HG02970 (cell line): ENCODE results near the gene POLD4.

Experiments used
- ATAC-seq: cut with Tn5 transposase; IDR thresholded peaks from one replicate; pipeline ENCODE4 v1.9.1; 2021; ENCODE audit warnings: mild to moderate bottlenecking, moderate library complexity, moderate number of reproducible peaks; ENCODE audit not compliant: unreplicated experiment, low FRiP score

Gene POLD4

DNA sequence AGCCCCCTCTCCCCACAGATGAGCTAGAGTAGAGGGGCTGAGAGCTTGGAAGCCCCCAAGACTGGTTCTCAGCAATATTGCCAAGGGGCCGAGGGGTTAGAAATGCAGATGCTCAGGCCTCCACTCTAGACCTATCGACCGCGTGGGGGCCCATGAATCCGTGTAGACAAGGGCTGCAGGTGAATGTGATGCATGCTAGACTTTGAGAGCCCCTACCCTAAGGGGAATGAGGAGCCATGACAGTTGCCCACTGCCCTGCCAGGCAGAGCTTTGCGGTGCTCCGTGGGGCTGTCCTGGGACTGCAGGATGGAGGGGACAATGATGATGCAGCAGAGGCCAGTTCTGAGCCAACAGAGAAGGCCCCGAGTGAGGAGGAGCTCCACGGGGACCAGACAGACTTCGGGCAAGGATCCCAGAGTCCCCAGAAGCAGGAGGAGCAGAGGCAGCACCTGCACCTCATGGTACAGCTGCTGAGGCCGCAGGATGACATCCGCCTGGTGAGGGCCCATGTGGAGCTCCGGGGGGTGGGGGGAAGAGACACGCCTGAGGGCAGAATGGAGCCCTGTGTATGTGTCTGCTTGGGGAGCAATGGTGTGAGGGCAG is 48.7 kb downstream of the POLD4 start:
- ATAC-seq: no peak

DNA sequence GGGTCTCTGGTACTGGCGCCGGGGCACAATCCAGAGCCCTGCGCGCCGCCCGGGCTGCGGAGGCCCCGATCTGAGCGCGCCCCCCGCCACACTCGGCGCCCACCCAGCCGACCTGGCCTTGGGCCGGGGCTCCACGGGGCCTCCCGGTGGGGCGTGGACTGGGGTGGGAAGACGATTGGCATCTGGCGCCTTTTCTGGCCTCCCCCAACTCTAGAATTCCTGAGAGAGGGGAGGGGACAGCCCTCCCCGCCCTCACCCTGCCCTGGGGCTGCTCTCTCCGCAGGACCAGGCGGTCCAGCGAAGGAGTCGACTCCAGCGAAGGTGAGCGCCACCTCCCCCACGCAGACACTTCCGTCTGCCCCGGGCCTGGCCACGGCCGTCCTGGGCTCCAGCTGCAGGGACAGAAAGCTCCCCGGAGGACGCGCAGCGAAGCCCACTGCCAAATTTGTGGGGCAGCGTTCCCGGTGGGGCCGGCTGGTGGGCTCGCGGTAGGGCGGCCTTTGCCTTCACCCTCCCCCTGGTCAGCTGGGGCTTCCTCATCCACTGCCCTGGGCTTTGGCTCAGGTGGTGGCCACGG is 49.4 kb downstream of the POLD4 start:
- ATAC-seq: no peak

- no peak for ATAC-seq
Observed at GRCh38 chr11:67303132-67303834, 50.1 kb downstream of the POLD4 start, which contains the start of gene SSH3. SSH3 (plus strand) TSS chr11:67303530; CDS start chr11:67303626, 96 bp downstream.

- ATAC-seq: no peak
Observed at GRCh38 chr11:67302571-67303131, 50.7 kb downstream of the POLD4 start.

DNA sequence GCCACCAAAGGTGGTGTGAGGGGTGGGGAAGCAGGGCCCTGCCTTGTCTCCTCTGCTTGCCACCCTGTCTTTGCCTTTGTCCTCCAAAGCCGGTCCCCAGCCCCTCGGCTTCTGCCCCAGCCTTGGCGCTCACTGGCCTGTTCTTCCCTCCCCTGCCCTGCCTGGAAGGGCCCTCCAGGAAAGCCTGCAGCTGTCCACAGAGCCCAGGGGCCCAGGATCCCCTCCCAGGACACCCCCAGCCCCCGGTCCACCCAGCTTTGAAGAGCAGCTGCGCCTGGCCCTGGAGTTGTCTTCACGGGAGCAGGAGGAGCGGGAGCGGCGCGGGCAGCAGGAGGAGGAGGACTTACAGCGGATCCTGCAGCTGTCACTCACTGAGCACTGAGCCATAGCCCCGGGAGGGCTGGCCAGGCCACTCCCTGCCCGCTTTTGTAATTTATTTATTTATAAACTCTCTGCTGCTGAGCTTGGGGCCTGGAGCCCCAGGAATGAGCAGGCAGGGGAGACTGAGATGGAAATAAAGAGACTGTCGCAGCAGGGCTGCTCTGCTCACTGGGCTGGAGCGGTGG is 51.3 kb downstream of the POLD4 start:
- ATAC-seq: no peak

DNA sequence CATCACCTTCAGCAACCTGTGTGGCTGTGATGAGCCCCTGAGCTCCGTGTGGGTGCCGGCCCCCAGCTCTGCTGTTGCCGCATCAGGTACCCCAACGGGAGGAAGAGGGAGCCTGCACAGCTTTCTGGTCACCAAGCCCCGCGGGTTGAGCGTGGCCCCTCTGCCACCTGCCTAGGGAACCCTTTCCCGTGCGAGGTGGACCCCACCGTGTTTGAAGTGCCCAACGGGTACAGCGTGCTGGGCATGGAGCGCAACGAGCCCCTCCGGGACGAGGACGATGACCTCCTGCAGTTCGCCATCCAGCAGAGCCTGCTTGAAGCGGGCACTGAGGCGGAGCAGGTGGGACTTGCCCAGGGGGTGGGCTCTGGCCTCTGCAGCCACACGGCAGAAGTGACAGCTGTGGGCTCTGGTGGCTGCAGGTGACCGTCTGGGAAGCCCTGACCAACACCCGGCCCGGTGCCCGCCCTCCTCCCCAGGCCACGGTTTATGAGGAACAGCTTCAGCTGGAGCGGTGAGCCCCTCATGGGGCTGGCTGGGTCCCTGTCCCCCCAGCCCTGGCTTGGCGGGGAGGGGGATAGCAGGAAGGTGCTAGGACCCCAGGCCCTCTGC is 51.9 kb downstream of the POLD4 start:
- ATAC-seq: no peak
